ENCODE results near the gene AIP.

DNA sequence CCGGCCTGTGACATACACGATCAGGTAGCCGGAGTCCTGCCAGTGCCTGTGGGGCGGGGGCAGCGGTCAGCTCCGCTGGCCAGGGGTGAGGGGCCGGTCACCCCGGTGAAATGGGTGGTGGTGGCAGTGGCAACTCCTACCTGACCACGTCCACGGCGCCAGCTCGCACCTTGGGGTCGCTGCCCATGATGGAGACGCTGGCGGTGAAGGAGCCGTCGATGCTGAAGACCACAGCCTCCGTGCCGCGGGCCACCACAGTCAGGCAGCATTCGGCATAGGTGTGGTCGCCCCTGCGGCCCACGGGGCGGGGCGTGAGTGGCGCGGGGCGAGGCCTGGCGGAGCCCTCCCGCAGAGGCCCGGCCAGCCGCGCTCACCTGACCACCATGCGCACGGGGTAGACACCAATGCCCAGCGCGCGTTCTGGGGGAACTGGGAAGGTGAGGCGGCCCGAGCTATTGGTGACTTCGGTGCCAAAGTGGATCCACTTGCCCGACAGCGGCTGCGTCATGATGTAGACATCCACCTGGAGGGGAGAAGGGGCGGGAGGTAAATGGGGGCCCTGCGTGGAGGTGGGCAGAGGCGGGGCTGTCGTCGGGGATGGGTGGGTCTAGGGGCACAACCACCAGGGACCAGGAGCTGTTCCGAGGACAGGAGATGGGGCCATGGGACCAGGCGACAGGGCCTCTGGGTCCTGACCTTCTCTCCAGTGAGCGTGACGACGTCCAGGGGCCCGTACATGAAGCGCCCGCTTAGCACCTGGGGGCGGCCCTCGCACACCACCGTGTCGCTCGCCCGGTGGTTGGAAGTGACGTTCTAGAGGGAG lies 10.9 kb downstream of the AIP start:
- TF ChIP-seq, protein P1, sequence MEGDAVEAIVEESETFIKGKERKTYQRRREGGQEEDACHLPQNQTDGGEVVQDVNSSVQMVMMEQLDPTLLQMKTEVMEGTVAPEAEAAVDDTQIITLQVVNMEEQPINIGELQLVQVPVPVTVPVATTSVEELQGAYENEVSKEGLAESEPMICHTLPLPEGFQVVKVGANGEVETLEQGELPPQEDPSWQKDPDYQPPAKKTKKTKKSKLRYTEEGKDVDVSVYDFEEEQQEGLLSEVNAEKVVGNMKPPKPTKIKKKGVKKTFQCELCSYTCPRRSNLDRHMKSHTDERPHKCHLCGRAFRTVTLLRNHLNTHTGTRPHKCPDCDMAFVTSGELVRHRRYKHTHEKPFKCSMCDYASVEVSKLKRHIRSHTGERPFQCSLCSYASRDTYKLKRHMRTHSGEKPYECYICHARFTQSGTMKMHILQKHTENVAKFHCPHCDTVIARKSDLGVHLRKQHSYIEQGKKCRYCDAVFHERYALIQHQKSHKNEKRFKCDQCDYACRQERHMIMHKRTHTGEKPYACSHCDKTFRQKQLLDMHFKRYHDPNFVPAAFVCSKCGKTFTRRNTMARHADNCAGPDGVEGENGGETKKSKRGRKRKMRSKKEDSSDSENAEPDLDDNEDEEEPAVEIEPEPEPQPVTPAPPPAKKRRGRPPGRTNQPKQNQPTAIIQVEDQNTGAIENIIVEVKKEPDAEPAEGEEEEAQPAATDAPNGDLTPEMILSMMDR (conservative IDR thresholded peaks at IDR 0.05; ENCODE audit: low read depth, low read length) = no peak
- TF ChIP-seq EZH2phosphoT487 (IDR thresholded peaks at IDR 0.05; ENCODE audit: borderline replicate concordance, low read length) = no peak
- no peak for TF ChIP-seq EZH2 (IDR thresholded peaks at IDR 0.05; ENCODE audit: low read length, unreplicated experiment)
